Colon (tissue), 2 donors: ENCODE data around the gene TBC1D14.
"Not testable (repeated sequence)": the region's sequence is repeated elsewhere in the genome, so short reads cannot be mapped to it uniquely, and the experiment has no call there.

ENCODE experiments used
- FAIRE-seq: peaks from 2 replicates; lab custom pipeline; 2012; peaks lifted over from hg19 to GRCh38; lab: Jason Lieb, UNC
- donor health status: control.
- donor health status: control.

Gene TBC1D14

GRCh38 chr4:6910340-6910959 is 824 bp downstream of the TBC1D14 start:
- FAIRE-seq: no peak

- no peak for FAIRE-seq
Observed at GRCh38 chr4:6910960-6911874, 1.6 kb downstream of the TBC1D14 start.

DNA sequence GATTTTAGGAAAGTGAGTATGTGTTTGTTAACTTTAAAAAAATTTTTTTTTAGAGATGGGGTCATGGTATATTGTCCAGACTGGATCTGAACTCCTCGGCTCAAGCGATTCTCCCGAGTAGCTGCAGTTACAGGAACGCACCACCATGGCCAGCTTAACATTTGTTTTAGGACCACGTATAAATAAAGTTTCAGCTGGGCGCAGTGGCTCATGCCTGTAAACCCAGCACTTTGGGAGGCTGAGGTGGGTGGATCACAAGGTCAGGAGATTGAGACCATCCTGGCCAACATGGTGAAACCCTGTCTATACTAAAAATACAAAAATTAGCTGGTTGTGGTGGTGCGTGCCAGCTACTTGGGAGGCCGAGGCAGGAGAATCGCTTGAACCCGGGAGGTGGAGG is 2.3 kb downstream of the TBC1D14 start:
- FAIRE-seq: not testable (repeated sequence)

- FAIRE-seq: no peak
Observed at GRCh38 chr4:6912441-6912840, 2.8 kb downstream of the TBC1D14 start.

DNA sequence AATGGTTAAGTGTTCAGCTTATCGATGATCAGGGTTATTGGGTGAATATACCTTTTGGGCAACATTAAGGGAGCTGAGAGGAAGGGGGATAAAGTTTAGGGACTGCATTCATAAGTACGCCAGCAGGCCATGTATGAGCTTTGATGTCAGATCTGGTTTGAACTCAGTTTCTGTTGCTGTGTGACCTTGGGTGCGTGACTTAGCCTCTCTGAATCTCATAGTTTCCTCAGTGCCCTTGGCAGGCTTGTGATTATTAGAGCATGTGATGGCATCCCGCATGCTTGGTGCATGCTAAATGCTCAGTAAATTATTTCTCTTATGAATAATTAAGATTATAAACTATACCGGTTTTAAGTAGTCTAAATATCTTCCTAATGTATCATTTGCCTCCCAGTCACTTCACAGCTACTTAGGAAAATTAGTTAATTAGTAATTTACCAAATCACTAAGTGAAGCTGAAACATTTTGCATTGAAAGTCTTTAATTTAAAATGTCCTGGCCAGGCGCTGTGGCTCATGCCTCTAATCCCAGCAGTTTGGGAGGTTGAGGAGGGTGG is 3.8 kb downstream of the TBC1D14 start:
- FAIRE-seq: no peak

DNA sequence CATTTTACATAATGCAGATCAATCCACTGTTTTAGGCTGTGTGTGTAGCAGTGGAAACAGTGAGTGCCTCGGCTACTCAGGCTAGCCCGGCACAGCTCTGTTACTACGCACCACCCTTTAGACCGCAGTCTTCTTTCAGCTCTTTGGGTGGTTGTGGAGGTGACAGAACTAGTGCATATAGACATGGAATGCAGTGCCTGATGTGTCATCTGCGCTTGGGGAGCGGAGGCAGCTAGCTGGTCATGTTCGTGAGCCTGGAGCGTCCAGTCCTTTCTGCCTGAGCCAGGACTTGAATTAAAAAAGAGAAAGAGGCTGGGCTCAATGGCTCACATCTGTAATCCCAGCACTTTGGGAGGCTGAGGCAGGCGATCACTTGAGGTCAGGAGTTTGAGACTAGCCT is 4.8 kb downstream of the TBC1D14 start:
- no peak for FAIRE-seq

DNA sequence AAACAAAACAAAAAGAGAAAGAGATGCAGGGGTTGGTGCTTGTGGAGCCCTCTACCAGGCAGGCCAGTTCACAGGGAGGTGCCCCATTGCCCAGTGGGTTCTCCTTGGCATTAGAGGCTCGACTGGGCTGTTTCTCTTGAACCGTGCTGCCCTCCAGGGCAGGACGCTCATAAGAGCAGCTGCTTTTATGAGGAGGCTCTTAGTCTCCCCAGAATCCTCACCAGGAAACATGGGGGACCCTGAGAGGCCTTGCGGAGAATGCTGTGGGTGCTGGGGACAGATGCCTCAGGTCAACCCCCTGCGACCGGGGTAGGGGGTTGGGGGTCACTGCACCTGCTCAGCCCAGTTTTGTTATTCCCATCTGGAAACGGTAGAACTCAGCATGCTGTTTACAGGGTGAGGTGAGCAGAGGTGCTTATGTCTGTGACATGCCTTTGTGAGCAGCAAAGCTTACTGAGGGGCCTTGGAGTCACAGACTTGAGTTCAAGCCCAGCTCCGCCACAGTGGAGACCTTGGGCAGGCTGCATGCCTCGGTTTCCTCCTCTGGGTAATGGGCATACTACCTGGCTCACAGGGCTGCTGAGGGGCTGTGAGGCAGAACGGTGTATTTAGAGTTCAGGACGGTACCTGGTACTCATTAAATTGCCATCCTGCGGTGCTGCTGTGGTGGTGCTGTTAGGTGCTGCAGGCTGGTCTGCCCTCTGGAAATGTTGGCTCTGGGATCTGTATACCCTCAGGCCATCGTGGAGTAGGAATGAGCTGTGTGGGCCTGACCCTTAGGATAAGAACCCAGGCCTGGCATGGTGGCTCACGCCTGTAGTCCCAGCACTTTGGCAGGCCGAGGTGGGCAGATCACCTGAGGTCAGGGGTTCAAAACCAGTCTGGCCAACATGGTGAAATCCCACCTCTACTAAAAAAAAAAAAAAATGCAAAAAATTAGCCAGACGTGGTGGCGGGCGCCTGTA is 5.7 kb downstream of the TBC1D14 start:
- FAIRE-seq: no peak

GRCh38 chr4:6916069-6916586 is 6.5 kb downstream of the TBC1D14 start:
- no peak for FAIRE-seq

- no peak for FAIRE-seq
Observed at GRCh38 chr4:6916587-6917460, 7.2 kb downstream of the TBC1D14 start.

GRCh38 chr4:6917461-6918271 is 8.0 kb downstream of the TBC1D14 start:
- no peak for FAIRE-seq

GRCh38 chr4:6918338-6918737 is 8.7 kb downstream of the TBC1D14 start:
- no peak for FAIRE-seq

DNA sequence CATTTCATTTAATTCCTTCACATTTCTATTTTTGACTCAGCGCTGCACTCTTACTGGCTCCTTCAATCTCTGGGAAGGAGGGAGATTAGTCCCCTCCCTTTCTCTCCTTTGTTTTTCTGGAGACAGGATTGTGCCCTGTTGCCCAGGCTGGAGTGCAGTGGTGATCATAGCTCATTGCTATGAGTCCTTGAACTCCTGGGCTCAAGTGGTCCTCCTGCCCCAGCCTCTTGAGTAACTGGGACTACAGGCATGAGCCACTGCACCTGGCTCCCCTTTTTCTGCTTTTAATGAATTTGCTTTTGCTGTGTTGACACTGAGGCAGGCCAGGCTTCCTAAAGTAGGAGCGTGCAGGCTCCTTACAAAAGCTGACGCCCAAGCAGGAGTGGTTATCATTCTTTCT is 10.5 kb downstream of the TBC1D14 start:
- no peak for FAIRE-seq

- no peak for FAIRE-seq
Observed at GRCh38 chr4:6923507-6923906, 13.9 kb downstream of the TBC1D14 start.

DNA sequence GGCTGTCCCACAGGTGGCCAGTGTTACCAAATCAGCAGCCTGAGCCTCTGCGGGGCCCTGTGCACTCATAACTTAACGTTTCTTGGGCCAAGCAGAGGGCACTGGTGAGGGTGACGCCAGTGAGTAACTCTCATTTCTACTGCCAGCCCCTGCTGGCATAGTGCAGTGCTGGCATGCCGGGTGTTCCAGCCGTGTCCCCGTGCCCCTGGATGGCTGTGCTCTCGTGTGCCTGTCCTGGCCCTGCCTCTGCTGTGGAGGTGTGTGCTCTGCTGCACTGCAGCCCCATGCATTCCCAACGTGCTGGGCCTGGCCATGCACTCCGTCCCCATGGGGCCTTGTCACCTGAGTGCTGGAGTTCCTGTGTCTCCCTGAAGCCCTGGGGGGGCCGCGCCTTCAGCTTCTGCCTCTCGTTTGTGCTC is 14.7 kb downstream of the TBC1D14 start:
- FAIRE-seq: no peak

DNA sequence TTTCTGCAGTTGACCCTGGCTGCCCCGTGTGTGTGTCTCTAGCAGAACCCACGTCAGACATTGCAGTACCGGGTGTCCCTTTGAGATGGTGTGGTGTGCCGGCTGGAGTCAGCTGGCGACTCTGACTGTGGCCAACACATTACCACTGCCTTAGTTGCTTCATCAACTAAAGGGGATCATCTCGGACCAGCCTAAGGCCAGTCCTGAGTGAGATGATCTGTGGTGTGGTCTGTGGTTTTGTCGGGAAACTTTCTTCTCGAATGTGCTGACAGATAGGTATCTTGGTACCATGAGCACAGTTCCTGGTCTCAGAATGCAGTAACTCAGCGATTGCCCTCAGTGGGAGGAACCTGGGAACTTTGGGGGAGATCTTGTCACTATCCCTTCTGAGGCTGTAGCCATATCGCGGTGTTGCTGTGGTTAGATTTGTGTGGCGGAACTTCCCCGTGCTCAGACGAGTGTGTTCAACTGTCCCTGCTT is 15.8 kb downstream of the TBC1D14 start:
- FAIRE-seq: no peak

DNA sequence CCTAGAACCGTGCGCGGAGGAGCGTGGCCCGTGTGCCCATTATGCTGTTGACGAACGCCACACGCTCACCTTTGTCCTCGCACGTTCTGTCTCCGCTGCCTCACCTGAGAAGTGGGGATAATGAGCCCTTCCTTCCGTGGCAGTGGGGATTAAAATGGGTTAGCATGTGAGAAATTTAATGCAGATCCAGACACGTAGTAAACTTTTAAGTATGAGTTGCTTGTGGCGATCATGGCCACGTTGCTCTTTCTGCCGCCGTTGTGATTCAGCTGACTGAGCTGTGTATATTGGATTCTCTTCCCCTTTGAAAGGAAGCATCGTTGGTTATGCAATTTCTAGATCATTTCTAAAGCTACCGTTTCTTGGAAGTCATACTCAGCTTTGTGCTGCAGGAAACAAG is 16.5 kb downstream of the TBC1D14 start:
- no peak for FAIRE-seq

GRCh38 chr4:6926681-6927478 is 17.3 kb downstream of the TBC1D14 start:
- no peak for FAIRE-seq

GRCh38 chr4:6928081-6928480 is 18.5 kb downstream of the TBC1D14 start:
- FAIRE-seq: no peak

DNA sequence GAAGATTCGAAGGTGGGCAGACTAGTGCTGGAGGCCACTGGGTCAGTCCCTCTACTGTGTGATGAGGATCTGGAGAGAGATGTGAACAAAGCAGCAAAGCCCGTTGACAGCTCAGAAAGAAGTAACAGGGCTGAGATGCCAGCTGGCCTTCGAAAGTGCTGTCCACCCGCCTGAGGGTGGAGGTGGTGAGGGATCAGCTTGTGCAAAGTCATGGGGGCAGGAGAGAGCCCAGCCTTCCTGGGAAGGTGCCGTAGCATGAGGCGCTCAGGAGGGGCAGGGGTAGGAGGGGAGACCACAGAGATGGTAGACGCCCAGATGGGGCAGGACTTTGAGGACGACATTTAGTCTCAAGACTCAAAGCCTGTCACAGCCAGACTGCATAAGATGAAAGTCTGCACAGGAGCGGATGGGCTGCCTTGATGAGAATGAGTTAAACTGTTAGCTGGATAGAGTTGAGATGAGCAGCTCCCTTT is 19.7 kb downstream of the TBC1D14 start:
- no peak for FAIRE-seq
